Measurements from ENCODE around the gene SORL1-AS1.
"Not testable (repeated sequence)": the region's sequence is repeated elsewhere in the genome, so short reads cannot be mapped to it uniquely, and the experiment has no call there.

Gene SORL1-AS1

DNA sequence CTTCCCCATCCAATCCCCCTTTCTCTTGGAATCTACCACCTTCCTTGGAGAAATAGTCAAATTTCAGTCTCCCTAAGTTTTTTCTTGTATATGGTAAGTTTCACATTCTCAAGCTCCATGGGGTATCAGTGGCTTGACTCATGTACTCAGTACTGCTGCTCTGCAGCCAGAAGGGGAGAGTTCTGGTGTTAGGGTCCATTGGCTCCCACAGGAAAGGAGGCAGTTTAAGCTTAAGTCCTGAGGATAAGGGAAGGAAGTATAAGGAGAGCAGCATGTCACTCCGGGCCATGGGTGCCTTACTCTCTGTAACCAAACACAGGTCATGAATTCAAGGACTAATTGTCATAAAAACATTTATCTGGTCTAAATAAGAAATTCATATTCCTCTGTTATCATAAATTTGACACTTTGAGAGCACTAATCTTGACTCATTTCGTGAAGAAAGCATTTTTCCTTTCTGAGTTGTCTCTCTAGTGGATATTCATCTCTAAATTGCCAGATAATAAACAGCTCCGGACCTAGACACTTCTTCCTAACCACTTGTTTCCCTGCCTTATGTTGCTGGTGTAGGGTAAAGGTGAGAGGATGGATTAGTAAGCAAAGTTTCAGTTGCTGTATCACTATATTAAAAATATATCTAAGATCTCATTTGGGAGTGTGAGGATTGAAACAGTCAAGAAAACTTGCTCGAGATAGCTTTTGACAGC is 20.8 kb downstream of the SORL1-AS1 start:
- in situ Hi-C loops (cut with MboI; ENCODE audit: low sequenced_read_pairs): no loop called here

DNA sequence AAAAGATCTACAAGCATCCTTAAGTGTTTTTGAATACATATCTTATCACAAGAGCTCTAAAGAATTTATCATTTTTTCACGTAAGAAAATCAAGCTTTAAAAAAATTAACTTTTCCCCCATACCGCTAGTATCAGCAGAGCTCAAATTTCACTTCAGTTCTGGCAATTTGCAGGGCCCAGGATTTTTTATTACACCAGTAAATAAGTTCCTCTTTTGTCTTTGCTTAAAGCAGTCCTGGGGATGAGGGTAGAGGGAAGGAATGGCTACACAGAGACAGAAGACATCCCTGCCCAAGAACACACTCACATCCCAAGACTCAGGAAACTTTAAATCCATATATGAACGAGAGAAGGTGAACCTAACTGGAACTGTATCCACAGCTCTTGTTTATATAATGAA is 23.2 kb downstream of the SORL1-AS1 start:
- in situ Hi-C loops (cut with MboI; ENCODE audit: low sequenced_read_pairs): no loop called here

- in situ Hi-C loops (cut with MboI; ENCODE audit: low sequenced_read_pairs): no loop called here
Observed at GRCh38 chr11:121427400-121427744, 25.4 kb downstream of the SORL1-AS1 start.

DNA sequence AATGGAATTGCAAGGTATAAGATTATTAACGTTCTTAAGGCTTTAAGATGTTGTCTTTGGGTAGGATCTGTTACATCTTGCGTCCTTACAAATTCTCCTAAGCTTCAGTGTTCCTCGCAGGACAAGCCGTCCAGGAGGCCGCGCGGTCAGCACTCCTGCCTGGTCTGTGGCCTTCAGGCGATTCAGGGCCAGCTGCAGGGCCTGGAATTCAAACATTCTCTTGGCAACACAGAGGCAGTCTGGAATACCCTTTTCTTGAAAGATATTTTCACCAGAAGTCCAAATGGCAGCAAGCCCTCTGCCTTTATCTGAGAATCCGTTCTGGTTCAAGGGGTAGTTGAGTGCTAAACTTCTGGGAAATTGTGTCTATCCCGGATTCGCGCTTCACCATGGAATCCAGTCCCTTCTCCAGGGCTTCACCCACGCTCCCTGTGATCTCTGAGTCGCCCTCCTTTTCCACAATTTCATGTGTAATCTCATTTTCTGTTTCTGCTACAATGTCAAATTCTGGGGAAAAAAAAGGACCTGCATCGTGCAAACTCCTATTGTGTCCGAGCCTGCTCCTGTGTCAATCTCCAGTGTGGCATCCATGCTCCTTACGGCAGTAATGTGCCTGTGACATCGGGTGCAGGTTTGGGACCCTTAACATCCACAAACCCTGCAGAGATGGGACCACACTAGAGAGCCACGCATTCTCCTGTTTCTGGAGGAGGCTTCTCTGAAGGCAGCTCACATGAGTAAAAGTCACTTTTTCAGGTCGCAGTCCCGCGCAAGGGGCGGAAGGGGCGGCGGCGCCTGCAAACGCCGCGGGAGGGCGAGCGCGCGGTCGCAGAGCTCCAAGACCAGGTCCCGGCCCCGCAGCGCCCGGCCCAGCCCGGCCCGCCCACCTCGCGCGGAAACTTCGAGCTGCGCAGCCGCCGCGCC is 26.0 kb downstream of the SORL1-AS1 start:
- in situ Hi-C loops (cut with MboI; ENCODE audit: low sequenced_read_pairs): no loop called here

DNA sequence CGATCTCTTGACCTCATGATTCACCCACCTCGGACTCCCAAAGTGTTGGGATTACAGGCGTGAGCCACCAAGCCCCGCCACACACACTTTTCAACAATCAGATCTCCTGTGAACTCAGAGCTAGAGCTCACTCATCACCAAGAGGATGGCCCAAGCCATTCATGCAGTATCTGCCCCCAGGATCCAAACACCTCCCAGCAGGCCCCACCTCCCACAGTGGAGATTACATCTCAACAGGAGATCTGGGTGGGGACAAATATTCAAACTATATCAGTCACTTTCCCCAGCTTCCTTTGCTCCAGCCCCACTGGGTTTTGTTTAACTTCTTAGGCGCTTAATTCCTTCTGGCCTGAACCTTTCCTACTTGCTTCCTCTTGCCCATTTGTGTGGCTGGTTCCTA is 26.9 kb downstream of the SORL1-AS1 start:
- in situ Hi-C loops (cut with MboI; ENCODE audit: low sequenced_read_pairs): no loop called here

DNA sequence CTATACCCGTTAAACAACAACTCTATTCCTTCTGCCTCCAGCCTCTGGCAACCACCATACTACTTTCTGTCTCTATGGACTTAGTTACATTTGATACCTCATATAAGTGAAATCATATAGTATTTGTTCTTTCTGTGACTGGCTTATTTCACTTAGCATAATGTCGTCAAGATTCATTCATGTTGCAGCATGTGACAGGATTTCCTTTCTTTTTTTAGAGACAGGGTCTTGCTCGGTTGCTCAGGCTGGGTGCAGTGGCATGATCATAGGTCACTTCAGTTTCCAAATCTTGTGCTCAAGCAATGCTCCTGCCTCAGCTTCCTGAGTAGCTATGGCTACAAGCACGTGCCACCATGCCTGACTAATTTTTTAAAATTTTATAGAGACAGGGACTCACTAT is 30.1 kb downstream of the SORL1-AS1 start:
- in situ Hi-C loops (cut with MboI; ENCODE audit: low sequenced_read_pairs): no loop called here

DNA sequence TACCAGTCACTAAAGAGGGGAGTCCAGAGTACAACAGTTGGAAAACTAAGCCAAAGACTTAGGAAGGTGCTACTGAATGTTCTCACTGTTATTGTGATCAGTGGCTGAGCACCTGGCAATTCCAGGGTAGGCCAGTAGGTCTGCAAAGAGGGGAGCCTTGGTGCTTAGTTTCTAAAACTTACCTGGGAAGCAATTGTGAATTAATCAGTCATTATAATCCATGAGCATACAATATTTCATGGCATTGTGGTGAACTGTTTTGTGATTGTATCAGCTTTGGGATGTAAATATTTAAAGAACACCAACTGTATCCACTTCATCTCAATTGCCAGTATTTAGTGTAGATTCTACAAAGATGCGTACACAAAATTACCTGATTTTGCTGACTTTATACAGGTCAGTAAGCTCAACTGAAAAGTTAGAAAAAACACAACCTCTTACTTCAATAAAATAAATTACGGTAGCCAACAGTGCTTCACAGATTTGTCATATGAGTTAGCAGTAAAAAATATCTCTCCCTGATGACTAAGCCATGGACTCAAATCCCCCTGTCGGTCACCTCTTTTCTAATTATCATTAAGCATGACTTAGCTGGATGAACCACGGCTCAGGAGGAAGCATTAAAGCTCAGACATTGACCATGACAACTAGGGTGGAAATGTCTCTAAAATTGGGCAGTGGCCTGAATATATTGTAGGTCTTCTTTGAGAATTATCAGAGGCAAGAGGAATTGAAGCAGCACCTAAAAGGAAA is 31.4 kb downstream of the SORL1-AS1 start:
- in situ Hi-C loops (cut with MboI; ENCODE audit: low sequenced_read_pairs): no loop called here

DNA sequence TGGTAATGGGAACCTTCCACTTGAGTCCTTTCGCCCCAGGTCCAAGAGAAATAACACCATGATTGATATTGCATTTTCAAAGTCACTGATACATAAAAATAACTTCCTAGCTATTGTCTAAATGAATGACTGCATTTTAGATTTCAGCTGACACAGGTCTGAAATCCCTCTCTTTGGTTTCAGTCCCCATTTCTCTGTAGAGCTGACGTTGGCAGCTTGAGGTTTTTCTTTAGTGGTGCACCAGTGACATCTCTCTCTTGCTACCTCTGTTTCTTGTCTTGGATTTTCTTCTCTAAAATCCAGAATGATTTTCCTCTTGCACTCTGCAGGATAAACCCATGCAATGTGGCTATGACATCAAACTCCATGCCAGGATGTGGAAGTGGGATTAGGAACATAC is 32.4 kb downstream of the SORL1-AS1 start:
- in situ Hi-C loops (cut with MboI; ENCODE audit: low sequenced_read_pairs): no loop called here

- in situ Hi-C loops (cut with MboI; ENCODE audit: low sequenced_read_pairs): no loop called here
Observed at GRCh38 chr11:121419836-121420235, 32.9 kb downstream of the SORL1-AS1 start.

- in situ Hi-C loops (cut with MboI; ENCODE audit: low sequenced_read_pairs): no loop called here
Observed at GRCh38 chr11:121418625-121419114, 34.1 kb downstream of the SORL1-AS1 start.

GRCh38 chr11:121417607-121418006 is 35.2 kb downstream of the SORL1-AS1 start:
- in situ Hi-C loops (cut with MboI; ENCODE audit: low sequenced_read_pairs): no loop called here

GRCh38 chr11:121417055-121417551 is 35.7 kb downstream of the SORL1-AS1 start:
- in situ Hi-C loops (cut with MboI; ENCODE audit: low sequenced_read_pairs): no loop called here

GRCh38 chr11:121415856-121416255 is 36.9 kb downstream of the SORL1-AS1 start:
- in situ Hi-C loops (cut with MboI; ENCODE audit: low sequenced_read_pairs): no loop called here

DNA sequence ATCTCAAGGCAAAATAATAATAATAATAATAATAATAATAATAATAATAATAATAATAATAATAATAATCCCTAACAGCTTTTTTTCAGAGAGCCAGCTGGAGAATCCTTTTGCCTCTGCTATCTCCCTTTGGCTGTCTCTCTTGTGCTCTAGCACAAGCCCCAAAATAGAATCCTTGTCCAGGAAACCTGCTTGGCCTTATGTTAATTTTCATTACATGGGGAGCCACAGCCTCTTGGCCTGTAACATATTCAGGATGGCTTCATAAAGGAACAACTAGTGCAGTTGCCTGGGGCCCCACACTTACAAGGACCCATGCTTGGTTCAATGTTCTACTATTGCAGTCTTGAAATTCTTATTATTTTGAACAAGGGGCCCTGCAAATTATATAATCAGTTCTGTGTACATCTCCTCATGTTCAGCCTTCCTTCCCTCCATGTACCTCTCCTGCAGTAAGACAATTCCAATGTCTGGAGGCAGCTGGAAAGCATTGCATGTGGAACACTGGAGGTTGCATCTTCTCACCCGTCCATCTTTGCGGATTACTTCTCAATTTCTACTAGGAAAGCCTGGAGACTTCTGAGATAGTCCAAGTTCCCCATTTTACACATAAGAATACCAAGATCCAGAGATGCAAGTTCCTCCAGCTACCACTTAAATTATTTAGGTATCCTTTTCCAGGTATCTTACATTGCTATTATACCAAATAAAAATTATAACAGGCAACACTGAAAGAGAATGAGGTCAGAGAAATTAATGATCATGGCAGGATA is 38.4 kb downstream of the SORL1-AS1 start:
- in situ Hi-C loops (cut with MboI; ENCODE audit: low sequenced_read_pairs): no loop called here

- in situ Hi-C loops (cut with MboI; ENCODE audit: low sequenced_read_pairs): no loop called here
Observed at GRCh38 chr11:121412711-121413415, 39.9 kb downstream of the SORL1-AS1 start.

DNA sequence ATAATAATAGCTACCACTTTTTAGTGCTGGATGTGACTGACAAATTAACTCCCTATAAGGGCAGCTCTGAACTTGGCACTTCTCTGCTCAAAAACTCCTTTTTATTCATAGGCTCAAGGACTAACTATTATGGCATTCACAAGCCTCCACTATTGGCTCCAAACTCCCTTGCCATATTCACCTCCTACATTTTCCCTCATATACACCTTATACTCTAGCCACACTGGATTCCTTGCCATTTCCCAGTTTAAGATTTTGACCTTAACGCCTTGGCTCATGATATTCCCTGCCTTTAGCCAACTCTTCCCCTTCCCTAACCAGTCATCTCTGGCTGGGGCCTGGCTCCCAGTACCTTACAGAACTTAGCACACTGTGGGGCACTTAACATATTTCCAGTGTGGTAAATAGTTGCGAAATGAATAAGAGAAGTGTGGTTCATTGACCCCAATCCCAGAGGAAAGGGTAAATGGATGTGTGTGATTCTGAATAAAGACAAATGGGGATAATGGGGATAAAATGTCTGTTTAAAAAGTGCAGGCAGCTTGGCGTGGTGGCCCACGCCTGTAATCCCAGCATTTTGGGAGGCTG is 40.7 kb downstream of the SORL1-AS1 start:
- in situ Hi-C loops (cut with MboI; ENCODE audit: low sequenced_read_pairs): no loop called here

- in situ Hi-C loops (cut with MboI; ENCODE audit: low sequenced_read_pairs): not testable (repeated sequence)
Observed at GRCh38 chr11:121411330-121411729, 41.4 kb downstream of the SORL1-AS1 start.

- in situ Hi-C loops (cut with MboI; ENCODE audit: low sequenced_read_pairs): not testable (repeated sequence)
Observed at GRCh38 chr11:121410041-121410440, 42.7 kb downstream of the SORL1-AS1 start.

- in situ Hi-C loops (cut with MboI; ENCODE audit: low sequenced_read_pairs): no loop called here
Observed at GRCh38 chr11:121408830-121409229, 43.9 kb downstream of the SORL1-AS1 start.

All from HL-60/S4 (cell line).